Bronchial epithelial cell (primary cell): ENCODE results near the gene MXI1. TPM values are rescaled to one million over a fixed set of nuclear protein-coding genes. Genes with fewer than 3 reads are reported as not detected.

Experiments used
- DNase-seq: peaks from one replicate; pipeline ENCODE4 v3.0.0-alpha.2; 2010; ENCODE audit warnings: low read depth
- FAIRE-seq: peaks from 2 replicates; lab custom pipeline; 2011; peaks lifted over from hg19 to GRCh38; lab: Jason Lieb, UNC
- H3K27me3 ChIP-seq: 2 replicates; pipeline ENCODE4 v1.5.1; 2011; ENCODE audit warnings: low read length; ENCODE audit not compliant: control insufficient read depth, insufficient read depth
- H3K36me3 ChIP-seq: 2 replicates; pipeline ENCODE4 v1.5.1; 2011; ENCODE audit warnings: low read length; ENCODE audit not compliant: control insufficient read depth, insufficient read depth
- H3K4me3 ChIP-seq: 2 replicates; pipeline ENCODE4 v1.5.1; 2011; ENCODE audit warnings: mild to moderate bottlenecking, low read depth, low read length, control low read depth
- total RNA-seq: library from RNA; depleted of rRNA; stranded (reverse); fragments of >200 nt; gene quantifications from 2 replicates; pipeline ENCODE4 v1.2.1, GENCODE V29; 2014
- TF ChIP-seq, protein P1 (sequence below): IDR thresholded peaks from 2 replicates; pipeline ENCODE4 v1.5.1; 2011; ENCODE audit warnings: mild to moderate bottlenecking, moderate library complexity, low read length, control low read depth, inconsistent platforms; ENCODE audit not compliant: insufficient read depth, severe bottlenecking

Gene MXI1
- total RNA-seq, 1 donor from 2014 or later = 48.7 TPM

DNA sequence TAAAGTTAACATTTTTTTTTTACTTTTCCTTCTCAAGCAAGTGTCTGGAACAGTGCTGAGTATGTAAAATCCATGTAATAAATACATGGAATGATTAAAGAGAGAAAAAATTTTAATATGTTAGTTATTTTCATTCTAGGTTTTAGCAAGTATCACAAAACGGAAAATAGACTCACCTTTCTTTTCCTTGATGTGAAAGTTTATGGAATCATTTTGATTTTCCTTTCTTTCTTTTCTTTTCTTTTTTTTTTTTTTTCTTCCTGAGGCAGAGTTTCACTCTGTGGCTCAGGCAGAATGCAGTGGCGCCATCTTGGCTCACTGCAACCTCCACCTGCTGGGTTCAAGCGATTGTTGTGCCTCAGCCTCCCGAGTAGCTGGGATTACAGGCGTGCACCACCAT is 69.2 kb downstream of the MXI1 start:
- TF ChIP-seq, protein P1, sequence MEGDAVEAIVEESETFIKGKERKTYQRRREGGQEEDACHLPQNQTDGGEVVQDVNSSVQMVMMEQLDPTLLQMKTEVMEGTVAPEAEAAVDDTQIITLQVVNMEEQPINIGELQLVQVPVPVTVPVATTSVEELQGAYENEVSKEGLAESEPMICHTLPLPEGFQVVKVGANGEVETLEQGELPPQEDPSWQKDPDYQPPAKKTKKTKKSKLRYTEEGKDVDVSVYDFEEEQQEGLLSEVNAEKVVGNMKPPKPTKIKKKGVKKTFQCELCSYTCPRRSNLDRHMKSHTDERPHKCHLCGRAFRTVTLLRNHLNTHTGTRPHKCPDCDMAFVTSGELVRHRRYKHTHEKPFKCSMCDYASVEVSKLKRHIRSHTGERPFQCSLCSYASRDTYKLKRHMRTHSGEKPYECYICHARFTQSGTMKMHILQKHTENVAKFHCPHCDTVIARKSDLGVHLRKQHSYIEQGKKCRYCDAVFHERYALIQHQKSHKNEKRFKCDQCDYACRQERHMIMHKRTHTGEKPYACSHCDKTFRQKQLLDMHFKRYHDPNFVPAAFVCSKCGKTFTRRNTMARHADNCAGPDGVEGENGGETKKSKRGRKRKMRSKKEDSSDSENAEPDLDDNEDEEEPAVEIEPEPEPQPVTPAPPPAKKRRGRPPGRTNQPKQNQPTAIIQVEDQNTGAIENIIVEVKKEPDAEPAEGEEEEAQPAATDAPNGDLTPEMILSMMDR = no peak
- Histone ChIP-seq H3K36me3 (peaks cover 1% of the 10 kb centered on the region), H3K4me3 (no peak overlapping the region), H3K27me3 (no peaks in the 10 kb centered on the region)
- FAIRE-seq (no peak), DNase-seq (no peak)

DNA sequence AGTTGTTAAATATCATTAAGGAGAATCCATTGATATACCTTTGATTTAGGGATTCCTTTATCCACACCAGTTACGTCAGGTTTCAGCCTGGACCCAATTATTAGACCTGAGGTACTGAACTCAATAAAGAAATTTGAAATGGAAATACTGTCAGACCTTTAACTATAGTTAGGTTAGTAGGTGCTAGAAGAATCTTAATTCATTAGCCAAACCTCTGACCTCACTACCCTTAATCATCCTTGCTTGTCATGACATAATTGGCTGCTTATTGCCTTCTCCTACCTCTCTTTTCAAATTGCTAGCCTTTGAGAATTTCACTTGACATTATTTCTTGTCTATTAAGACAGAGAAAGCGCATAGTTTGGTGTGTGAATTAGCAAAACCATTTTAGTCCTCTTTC is 70.2 kb downstream of the MXI1 start:
- FAIRE-seq = no peak
- TF ChIP-seq, protein P1 = no peak

DNA sequence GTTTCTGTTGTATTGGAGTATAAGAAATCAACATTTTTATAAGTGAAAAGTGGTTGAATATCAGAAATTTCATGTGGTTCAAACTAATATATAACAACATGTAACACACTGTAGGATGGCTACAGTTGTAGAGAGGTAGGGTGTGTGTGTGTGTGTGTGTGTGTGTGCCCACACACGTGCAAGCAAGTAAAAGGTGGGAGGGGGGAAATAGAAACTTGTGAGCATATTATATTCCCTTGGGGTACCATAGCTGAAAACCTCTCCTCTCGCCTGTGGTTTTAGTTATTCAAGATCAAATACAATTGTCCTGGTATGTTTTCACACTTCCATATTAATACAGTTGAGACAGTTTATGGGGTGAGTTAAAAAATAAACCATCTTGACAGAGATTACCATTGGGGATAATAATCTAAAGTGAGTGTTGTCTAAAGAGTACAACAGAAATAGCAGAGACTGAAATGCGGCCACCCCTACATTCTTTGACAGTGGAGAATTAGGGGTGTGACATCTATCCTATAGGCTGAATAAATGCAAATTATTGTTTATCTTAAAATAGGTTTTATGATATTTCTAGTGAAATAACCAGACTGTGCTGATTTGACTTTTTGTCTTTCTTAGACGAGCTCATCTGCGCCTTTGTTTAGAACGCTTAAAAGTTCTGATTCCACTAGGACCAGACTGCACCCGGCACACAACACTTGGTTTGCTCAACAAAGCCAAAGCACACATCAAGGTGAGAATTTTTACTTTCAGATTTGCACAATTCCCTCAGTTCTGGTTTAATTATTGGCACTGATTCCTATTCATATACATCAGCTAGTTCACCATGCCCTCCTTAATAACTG is 71.4 kb downstream of the MXI1 start:
- Histone ChIP-seq H3K4me3 (no peak overlapping the region), H3K27me3 (no peaks in the 10 kb centered on the region), H3K36me3 (peaks cover 1% of the 10 kb centered on the region)
- TF ChIP-seq, protein P1 = no peak
- FAIRE-seq (no peak), DNase-seq (no peak)

More for the DNA sequence above, 70.2 kb downstream of the MXI1 start:
- Histone ChIP-seq H3K27me3 (no peaks in the 10 kb centered on the region), H3K4me3 (no peak overlapping the region), H3K36me3 (peaks cover 1% of the 10 kb centered on the region)
- DNase-seq = peak; percentile 18

DNA sequence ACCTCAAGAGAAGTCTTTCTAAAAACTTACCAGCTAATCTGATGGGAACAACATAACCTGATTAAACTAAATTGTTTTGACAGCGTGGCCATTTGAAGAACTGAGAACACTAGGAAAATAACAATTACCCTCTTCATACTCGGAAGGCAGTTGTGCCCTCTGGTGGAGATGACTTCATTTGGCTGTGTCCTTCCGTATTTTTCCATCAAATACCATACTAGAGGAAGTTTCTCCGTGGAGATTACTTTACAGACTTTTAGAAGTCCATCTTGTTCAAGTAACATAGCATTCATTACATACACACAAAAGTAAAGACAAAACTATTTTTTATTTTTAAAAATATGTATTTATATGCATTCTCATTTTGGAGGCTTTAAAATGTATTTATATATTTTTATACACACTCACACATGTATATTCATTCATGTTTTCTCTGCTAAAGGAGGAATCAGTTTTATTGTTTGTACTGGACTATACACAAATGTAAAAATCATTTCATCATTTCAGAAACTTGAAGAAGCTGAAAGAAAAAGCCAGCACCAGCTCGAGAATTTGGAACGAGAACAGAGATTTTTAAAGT is 72.1 kb downstream of the MXI1 start:
- H3K36me3 ChIP-seq = peaks cover 1% of the 10 kb centered on the region
- FAIRE-seq (no peak), DNase-seq (peak; percentile 61)
- TF ChIP-seq, protein P1 = peak; percentile 69
- H3K4me3 ChIP-seq = no peak overlapping the region
- H3K27me3 ChIP-seq = no peaks in the 10 kb centered on the region

DNA sequence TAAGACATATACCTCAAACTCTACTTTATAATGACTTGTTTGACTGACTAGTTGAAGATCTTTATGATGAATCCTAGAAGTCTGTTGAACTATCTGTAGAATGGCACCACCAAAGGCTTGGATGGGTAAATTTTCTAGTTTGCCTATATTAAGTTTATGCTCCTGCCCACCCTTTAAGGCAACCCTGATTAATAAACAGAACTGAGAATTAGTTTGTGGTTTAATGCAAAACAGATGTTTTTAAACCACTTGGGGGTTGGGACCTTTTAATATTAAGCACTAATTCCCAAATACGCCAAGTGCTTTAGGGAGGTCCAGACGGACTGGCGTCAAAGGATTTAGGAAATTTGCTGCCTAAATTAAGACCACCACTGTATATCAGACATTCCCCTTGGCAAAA is 76.9 kb downstream of the MXI1 start:
- H3K36me3 ChIP-seq = peaks cover 3% of the 10 kb centered on the region
- FAIRE-seq (no peak), DNase-seq (no peak)
- H3K27me3 ChIP-seq = no peaks in the 10 kb centered on the region
- H3K4me3 ChIP-seq = no peak overlapping the region
- TF ChIP-seq, protein P1 = no peak
